ENCODE measurements around the gene UBA5. TPM values are rescaled to one million over a fixed set of nuclear protein-coding genes. Genes with fewer than 3 reads are reported as not detected.

The UBA5 gene
- total and polyA plus RNA-seq, 2 of the 13 experiments (the other 11 are each of a cell fraction or from before 2014, with no cell fraction given), result 30.2 to 46.8 TPM

DNA sequence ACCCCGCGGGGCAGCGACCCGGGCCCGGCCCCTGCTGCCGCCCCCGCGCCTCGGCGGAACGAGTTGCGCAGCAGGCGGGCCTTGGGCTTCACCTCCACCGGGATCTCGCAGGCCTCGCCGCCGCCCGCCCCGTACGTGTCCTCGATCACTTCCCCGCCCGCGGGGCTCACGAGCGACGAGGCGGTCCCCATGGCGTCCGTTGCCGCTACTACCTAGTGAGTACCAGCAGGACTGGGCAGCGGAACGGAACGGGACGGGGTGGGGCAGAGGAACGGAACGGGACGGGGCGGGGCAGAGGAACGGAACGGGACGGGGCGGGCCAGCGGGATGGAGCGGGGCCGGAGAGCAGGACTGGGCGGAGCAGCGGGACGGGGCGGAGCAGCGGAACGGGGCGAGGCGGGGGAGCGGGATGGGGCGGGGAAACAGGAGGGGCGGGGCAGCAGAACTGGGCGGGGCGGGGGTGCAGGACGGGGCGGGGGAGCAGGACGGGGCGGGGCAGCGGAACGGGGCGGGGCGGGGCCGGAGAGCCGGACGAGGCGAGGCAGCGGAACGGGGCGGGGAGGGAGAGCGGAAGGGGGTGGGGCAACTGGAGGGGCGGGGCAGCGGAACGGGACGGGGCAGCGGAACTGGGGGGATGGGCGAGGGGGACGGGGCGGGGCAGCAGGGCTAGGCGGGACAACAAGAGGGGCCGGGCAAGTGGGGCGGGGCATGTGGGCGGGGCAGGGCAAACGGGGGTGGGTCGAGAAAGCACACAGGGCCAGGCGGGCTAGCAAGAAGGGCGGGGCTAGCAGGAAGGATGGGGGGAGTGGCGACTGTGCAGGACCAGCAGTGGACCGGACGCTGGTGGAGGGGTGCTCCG, 62.3 kb downstream of the UBA5 start, which contains the start of gene NPHP3 (continued):
- 0 out of 2 replicates have a peak, but pooled peaks have one; percentile 24 for TF ChIP-seq ZNF253 (CRISPR knock-in tag; IDR thresholded peaks at IDR 0.05; ENCODE audit: borderline replicate concordance)
- TF ChIP-seq PRPF4 (IDR thresholded peaks at IDR 0.05; ENCODE audit: low read depth, low read length, poor library complexity, severe bottlenecking), result no peak
- 0 out of 2 replicates have a peak, but pooled peaks have one; percentile 27 for TF ChIP-seq DNMT1 (CRISPR knock-in tag; IDR thresholded peaks at IDR 0.05)
- TF ChIP-seq TAF15 (IDR thresholded peaks at IDR 0.05; ENCODE audit: low read depth, low read length, poor library complexity, severe bottlenecking), result no peak
- no peak for TF ChIP-seq ZFP37 (CRISPR knock-in tag; IDR thresholded peaks at IDR 0.05; ENCODE audit: borderline replicate concordance)
- TF ChIP-seq KMT2A (CRISPR knock-in tag; IDR thresholded peaks at IDR 0.05), result no peak
- no peak for TF ChIP-seq ZNF274 (CRISPR knock-in tag; IDR thresholded peaks at IDR 0.05)
- no peak for TF ChIP-seq ZNF652 (CRISPR knock-in tag; IDR thresholded peaks at IDR 0.05; ENCODE audit: borderline replicate concordance, low read depth)
- TF ChIP-seq ZNF460 (CRISPR knock-in tag; IDR thresholded peaks at IDR 0.05; ENCODE audit: borderline replicate concordance), result no peak
- TF ChIP-seq, protein P1, sequence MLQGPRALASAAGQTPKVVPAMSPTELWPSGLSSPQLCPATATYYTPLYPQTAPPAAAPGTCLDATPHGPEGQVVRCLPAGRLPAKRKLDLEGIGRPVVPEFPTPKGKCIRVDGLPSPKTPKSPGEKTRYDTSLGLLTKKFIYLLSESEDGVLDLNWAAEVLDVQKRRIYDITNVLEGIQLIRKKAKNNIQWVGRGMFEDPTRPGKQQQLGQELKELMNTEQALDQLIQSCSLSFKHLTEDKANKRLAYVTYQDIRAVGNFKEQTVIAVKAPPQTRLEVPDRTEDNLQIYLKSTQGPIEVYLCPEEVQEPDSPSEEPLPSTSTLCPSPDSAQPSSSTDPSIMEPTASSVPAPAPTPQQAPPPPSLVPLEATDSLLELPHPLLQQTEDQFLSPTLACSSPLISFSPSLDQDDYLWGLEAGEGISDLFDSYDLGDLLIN (CRISPR knock-in tag; IDR thresholded peaks at IDR 0.05; ENCODE audit: borderline replicate concordance), result no peak
- TF ChIP-seq RFX5 (IDR thresholded peaks at IDR 0.05; ENCODE audit: low read depth, low read length), result no peak
- TF ChIP-seq, protein P2, sequence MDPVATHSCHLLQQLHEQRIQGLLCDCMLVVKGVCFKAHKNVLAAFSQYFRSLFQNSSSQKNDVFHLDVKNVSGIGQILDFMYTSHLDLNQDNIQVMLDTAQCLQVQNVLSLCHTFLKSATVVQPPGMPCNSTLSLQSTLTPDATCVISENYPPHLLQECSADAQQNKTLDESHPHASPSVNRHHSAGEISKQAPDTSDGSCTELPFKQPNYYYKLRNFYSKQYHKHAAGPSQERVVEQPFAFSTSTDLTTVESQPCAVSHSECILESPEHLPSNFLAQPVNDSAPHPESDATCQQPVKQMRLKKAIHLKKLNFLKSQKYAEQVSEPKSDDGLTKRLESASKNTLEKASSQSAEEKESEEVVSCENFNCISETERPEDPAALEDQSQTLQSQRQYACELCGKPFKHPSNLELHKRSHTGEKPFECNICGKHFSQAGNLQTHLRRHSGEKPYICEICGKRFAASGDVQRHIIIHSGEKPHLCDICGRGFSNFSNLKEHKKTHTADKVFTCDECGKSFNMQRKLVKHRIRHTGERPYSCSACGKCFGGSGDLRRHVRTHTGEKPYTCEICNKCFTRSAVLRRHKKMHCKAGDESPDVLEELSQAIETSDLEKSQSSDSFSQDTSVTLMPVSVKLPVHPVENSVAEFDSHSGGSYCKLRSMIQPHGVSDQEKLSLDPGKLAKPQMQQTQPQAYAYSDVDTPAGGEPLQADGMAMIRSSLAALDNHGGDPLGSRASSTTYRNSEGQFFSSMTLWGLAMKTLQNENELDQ (CRISPR knock-in tag; IDR thresholded peaks at IDR 0.05; ENCODE audit: borderline replicate concordance), result no peak
- TF ChIP-seq, protein P3, sequence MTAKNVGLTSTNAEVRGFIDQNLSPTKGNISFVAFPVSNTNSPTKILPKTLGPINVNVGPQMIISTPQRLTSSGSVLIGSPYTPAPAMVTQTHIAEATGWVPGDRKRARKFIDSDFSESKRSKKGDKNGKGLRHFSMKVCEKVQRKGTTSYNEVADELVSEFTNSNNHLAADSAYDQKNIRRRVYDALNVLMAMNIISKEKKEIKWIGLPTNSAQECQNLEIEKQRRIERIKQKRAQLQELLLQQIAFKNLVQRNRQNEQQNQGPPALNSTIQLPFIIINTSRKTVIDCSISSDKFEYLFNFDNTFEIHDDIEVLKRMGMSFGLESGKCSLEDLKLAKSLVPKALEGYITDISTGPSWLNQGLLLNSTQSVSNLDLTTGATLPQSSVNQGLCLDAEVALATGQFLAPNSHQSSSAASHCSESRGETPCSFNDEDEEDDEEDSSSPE (CRISPR knock-in tag; IDR thresholded peaks at IDR 0.05), result no peak
- TF ChIP-seq ZNF569 (CRISPR knock-in tag; IDR thresholded peaks at IDR 0.05; ENCODE audit: borderline replicate concordance), result no peak
- no peak for TF ChIP-seq ZNF367 (CRISPR knock-in tag; IDR thresholded peaks at IDR 0.05; ENCODE audit: borderline replicate concordance)
- TF ChIP-seq, protein P4, sequence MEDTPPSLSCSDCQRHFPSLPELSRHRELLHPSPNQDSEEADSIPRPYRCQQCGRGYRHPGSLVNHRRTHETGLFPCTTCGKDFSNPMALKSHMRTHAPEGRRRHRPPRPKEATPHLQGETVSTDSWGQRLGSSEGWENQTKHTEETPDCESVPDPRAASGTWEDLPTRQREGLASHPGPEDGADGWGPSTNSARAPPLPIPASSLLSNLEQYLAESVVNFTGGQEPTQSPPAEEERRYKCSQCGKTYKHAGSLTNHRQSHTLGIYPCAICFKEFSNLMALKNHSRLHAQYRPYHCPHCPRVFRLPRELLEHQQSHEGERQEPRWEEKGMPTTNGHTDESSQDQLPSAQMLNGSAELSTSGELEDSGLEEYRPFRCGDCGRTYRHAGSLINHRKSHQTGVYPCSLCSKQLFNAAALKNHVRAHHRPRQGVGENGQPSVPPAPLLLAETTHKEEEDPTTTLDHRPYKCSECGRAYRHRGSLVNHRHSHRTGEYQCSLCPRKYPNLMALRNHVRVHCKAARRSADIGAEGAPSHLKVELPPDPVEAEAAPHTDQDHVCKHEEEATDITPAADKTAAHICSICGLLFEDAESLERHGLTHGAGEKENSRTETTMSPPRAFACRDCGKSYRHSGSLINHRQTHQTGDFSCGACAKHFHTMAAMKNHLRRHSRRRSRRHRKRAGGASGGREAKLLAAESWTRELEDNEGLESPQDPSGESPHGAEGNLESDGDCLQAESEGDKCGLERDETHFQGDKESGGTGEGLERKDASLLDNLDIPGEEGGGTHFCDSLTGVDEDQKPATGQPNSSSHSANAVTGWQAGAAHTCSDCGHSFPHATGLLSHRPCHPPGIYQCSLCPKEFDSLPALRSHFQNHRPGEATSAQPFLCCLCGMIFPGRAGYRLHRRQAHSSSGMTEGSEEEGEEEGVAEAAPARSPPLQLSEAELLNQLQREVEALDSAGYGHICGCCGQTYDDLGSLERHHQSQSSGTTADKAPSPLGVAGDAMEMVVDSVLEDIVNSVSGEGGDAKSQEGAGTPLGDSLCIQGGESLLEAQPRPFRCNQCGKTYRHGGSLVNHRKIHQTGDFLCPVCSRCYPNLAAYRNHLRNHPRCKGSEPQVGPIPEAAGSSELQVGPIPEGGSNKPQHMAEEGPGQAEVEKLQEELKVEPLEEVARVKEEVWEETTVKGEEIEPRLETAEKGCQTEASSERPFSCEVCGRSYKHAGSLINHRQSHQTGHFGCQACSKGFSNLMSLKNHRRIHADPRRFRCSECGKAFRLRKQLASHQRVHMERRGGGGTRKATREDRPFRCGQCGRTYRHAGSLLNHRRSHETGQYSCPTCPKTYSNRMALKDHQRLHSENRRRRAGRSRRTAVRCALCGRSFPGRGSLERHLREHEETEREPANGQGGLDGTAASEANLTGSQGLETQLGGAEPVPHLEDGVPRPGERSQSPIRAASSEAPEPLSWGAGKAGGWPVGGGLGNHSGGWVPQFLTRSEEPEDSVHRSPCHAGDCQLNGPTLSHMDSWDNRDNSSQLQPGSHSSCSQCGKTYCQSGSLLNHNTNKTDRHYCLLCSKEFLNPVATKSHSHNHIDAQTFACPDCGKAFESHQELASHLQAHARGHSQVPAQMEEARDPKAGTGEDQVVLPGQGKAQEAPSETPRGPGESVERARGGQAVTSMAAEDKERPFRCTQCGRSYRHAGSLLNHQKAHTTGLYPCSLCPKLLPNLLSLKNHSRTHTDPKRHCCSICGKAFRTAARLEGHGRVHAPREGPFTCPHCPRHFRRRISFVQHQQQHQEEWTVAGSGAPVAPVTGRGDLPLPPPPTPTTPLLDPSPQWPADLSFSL (CRISPR knock-in tag; IDR thresholded peaks at IDR 0.05), result no peak
- TF ChIP-seq JARID2 (CRISPR knock-in tag; IDR thresholded peaks at IDR 0.05; ENCODE audit: insufficient replicate concordance), result peak; percentile 72

Measured in HepG2 (cell line).